HG03175 (cell line): ENCODE results near the gene CCDC9.
A peak's percentile ranks its signal among the peaks of the same experiment; 100 is the strongest.
"Not testable (repeated sequence)": the region's sequence is repeated elsewhere in the genome, so short reads cannot be mapped to it uniquely, and the experiment has no call there.

Experiments used
- ATAC-seq: cut with Tn5 transposase; IDR thresholded peaks from one replicate; pipeline ENCODE4 v1.9.1; 2021; ENCODE audit warnings: mild to moderate bottlenecking, moderate library complexity; ENCODE audit not compliant: unreplicated experiment

CCDC9 gene

DNA sequence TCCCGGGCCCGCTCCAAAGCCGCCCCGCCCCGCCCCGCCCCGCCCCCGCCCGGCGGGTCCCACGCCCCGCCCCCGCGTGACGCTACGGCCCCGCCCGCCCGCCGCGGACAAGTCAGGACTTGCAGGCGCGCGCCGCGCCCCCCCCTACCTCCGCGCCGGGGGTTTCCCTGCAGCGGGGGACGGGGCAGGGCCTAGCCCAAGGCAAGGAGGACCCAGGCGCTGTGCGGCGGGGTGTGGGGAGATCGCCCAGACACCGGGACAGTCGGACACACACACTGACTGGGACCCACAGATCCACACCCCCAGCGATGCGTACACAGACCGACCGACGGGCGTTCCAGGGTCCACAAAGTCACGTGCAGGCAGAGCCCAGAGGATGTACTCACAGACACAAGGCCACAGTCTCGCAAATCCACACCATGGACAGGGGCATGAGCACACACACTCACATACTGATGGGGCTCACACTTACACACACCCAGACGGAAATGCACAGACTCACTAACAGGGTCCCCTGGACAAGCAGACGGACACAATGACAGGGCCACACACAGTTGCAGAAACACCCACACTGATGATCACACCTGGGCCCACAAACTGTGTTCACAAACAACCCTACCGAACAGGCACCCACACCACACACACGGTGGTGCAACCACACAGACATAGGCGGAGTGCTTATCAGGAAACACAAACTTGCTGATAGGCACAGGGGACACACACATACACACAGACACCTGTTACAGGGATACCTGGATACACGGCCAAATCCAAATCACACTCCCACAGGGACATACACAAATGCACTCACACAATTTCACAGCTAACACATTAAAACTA lies 24.9 kb upstream of the CCDC9 start:
- peak; percentile 33 for ATAC-seq

DNA sequence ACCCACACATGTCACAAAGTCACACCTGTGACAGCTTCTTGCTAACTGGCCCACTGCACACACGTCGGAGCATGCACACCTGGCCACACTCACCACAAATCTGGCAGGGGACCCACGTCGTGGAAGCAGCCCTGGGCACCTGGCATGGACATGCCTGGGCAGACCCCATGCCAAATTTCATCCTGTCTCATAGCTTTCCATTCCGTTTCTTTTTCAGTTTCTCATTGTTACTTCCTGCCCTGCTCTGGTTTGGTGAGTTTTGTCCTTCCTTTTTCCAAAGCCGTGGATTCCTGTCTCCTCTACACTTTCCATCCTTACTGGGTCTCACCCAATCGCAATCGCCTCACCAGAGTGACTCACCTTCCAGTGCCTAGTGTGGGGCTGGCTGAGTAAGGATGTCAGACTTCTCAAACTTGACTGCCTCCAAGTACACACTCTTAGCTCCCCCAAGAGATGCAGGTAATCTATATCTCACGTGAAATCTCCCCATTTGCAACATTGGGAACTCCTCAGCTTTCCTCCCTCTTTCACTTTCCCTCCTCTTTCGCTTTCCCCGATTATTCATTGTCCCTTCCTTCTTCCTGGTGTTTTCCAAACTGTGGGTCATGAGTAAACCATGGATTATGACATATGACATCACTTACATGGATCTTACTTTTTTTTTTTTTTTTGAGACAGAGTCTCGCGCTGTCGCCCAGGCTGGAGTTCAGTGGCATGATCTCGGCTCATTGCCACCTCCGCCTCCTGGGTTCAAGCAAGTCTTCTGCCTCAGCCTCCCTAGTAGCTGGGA lies 23.7 kb upstream of the CCDC9 start:
- no peak for ATAC-seq

DNA sequence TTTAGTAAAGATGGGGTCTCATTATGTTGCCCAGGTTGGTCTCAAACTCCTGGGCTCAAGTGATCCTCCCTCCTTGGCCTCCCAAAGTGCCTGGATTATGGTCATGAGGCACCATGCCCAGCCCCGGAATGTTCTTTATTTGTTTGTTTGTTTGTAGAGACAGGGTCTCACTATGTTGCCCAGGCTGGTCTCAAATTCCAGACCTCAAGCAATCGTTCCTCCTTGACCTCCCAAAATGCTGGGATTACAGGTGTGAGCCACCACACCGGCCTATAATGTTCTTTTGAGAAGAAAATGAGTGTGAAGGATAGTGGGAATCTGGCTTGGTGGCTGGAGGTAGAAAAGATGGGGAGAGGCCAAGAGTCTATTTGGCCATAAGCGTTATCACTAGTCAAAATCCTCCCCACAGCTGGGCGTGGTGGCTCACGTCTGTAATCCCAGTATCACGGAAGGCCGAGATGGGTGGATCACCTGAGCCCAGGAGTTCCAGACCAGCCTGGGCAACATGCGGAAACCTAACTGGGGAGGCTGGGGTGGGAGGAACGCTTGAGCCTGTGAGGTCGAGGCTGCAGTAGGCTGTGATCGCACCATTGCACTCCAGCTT lies 20.2 kb upstream of the CCDC9 start:
- no peak for ATAC-seq

DNA sequence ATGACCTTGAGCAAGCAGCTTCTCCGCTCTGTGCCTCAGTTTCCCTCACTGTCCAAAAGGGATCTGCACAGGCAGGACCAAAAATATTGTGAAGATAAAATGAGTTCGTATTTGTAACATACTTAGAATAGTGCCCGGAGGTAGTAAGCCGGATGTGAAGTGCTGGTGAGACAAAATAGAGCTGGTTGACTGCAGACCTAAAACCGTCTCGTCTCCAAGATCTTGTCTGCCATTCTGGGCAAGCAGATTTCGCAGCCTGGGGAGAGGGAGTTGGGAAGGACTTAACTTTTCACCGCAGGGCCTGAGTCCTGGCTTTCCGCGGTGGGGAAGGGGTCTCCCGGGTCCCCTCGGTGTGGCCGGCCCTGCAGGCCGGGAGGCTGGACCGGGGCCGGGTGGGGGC lies 17.2 kb upstream of the CCDC9 start:
- no peak for ATAC-seq

DNA sequence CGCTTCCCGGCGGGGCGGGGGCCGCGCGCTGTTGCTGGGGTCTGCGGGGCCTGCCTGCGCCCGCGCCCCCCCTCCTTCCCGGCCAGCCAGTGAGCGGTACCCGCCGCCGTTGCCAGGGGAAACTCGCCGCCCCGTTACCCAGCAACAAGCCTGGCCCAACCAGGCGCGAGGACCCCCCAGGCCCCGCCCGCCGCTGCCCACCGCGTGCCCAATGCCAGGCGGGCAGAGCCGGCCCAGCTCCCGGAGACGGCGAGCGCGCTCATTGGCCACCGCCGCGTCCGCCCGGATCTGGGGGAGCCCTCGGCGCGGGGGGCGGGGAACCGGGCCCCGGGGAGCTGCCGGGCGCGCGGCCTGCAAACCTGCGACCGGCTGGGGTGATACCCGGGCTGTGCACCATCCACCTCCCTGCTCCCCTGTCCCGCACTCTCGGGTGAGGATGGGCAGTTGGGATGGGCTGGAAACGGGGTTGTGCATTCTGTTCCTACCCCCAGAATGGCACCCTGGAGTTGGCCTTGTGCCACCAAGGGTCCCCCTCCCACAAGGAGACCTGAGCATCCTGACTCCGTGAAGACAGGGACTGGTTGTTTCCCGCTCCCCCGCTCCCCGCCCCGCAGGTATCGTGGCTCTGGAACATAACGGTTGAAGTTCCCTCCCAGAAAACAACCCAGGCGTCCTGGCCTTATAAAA lies 16.6 kb upstream of the CCDC9 start:
- ATAC-seq = no peak

DNA sequence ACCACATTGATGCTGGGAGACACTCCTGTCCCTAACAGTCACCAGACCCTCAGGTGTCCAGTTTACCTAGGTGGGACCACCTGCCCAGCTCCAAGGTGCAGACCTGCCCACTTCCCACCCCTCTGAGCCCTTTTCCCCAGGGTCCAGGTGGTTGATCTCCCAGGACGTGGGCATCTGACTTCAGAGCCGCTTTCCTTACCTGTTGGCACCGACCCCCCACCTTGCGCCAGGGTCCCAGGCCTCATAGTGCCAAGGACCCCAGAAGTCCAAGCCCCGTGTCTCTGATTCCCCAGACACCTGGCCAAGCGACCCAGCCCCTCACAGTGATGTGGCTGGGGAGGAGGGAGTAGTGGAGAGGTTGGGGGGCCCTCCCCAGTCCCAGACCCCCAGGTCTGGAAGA lies 15.8 kb upstream of the CCDC9 start:
- ATAC-seq = no peak

DNA sequence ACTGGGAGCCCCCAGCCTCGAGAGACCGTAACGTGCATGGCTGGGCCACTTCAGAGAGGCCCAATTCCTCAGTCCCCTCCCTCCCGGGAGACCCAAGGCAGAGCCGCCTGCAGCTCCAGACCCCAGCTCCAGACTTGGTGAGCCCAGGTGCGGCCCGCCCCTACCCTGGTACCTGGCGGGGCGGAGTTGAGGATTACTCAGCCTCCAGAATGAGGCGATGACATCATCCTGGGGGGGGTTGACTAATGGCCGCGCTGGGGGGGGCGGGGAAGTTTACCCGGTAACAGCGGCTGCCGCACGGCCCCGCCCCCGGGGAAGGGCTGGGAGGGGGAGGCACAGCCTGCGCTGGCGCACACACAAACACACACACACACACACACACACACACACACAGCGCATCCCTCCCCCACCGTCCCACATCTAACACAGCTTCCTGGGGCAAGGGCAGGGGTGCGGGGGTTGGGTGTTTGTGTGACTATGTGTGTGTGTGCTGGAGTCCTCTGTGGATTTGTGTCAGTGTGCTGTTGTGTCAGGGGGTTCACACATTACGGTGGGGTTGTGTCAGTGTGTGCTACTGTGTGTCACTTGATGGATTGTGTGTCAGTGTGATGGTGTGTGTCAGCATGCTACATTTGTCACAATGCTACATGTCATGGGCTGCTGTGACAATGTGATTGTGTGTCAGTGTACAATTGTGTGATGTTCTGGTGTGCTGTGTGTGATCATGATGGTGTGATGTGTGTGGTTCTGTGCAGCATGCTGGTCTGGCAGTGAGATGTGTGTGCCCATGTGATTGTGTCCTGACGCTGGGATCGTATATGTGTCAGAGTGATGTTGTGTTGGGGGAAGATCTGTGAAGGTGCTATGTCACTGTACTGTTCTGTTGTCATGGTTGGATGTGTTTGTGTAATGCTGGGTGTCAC lies 15.1 kb upstream of the CCDC9 start:
- no peak for ATAC-seq

DNA sequence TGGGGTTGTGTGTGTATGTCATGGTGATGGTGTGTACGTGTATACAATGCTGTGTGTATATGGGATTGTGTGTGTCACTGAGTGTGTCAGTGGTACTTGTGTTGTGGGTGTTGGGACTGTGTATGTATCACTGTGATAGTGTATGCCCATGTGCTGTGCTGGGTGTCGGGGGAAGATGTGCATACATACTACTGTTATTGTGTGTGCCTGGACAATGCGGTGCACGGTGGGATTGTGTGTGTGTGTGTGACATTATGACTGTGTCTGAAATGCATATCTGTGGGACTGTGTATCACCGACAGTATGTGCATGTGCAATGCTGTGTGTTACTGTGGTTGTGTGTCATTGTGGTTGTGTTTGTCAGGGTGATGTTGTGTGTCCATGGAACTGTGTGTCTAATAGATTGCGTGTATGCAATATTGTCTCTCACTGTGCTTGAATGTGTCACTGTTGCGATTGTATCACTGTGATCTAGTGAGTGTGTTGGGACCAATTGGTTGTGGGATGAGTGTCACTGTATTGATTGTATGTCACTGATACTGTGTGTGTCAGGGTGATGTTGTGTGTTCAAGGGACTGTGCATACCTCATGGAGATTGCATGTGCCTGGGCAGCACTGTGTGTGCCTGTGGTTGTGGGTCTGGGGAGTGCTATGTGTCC lies 14.3 kb upstream of the CCDC9 start:
- no peak for ATAC-seq

DNA sequence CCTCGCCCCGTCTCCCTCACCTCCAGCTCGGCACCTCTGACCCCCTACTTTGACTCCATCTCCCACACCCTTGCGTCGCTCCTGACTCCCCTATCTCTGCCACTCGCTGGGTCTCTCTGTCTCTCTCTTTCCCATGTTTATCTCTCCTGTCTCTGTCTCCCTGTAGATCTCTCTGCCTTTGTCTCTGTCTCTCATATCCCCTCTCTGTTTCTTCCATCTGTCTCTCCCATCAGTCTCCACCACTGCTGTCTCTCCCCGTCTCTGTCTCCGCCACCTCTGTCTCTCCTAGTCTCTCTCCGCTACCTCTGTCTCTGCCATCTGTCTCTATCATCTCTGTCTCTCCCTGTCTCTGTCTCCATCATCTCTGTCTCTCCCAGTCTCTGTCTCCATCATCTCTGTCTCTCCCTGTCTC lies 13.0 kb upstream of the CCDC9 start:
- no peak for ATAC-seq

DNA sequence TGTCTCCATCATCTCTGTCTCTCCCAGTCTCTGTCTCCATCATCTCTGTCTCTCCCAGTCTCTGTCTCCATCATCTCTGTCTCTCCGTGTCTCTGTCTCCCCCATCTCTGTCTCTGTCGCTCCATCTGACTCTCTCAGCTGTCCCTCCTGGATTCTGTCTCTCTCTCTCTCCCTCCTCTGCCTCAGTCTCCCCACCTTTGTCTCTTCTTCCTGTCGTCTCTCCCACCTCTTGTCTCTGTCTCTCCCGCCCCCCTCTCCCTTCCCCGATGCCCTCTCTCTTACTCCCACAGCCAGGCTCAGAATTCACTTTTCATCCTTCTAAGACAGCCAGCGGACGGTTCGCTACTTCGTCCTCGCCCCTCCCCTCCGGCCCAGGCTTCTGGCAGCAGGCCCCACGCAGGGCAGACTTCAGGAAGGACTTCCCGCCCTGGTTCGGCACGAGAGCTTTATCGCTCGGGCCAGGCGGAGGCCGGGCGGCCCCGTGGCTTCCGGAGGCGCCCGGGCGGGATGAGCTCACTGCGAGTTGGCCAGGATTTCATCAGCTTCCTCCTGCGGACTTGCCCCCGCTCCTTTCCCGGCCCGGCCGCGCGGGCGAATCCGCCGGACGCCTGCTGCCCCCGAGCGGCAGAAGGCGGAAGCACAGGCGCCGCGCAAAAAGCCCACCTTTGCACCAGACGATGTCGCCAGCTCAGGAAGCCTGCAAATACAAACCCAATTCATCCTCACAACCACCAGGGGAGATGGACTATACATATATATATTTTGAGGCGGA lies 12.4 kb upstream of the CCDC9 start:
- peak; percentile 66 for ATAC-seq

DNA sequence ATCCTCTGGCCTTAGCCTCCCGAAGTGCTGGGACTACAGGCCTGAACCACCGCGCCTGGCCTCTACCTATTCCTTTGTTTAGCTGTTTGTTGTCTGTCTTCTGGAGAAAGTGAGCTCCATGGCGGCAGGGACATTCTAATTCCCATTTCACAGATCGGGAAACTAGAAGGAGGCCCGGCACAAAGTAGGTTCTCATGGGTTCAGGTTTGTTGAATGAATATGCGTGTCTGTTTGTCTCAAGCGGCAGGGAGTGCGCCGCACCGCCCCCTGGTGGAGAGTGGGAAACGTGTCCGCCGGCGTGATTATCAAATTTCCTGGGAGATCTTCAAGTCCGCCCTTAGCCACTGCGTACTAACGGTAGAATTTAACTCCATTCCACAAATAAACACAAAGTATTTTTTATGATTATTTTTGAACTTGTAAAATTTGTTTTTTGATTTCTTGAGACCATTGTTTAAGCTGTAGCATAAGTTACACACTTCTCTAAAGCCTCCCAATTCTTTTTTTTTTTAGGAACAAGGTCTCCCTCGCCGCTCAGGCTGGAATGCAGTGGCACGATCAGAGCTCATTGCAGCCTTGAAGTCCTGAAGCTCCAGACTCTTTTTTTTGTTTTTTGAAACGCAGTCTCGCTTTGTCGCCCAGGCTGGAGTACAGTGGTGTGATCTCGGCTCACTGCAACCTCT lies 8.9 kb upstream of the CCDC9 start:
- no peak for ATAC-seq

DNA sequence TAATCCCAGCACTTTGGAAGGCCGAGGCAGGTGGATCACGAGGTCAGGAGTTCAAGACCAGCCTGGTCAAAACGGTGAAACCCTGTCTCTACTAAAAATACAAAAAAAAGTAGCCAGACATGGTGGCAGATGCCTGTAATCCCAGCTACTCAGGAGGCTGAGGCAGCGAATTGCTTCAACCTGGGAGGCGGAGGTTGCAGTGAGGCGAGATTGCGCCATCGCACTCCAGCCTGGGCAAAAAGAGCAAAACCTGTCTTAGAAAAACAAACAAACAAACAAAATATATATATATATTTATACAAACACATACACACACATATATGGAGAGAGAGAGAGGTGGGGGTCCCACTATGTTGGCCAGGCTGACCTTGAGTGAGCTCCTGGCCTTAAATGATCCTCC lies 3.3 kb upstream of the CCDC9 start:
- not testable (repeated sequence) for ATAC-seq

DNA sequence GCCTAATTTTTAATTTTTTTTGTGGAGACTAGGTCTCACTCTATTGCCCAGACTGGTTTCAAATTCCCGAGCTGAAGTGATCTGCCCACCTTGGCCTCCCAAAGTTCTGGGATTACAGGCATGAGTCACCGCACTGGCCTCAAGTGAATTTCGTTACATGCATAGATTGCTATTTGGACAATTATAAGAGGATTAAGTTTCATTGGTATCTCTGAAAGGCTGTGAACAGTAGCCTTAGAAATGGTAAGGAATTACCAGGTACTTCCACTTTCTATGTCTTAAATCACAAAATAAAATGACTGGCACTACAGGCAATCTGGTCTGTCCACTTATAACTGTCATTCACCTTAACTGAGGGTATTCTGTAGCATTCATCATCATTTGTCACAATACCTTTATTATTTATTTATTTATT lies 2.9 kb upstream of the CCDC9 start:
- no peak for ATAC-seq

DNA sequence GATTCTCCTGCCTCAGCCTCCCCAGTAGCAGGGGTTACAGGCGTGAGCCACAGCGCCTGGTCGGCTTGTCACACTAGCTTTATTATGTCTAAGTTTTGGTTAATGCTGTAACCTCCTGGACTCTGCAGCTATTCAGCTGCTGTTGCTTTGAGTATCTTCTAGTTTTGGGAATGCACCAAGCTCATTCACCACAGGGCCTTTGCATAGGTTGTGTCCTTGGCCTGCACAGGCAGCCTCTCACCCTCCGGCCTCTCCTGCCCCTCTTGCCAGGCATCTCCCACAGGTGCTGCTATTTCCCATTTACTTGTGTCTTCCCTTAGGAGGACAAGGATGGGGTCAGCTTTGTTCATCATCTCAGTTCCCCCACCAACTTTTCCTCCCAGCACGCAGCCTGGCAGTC lies 2.4 kb upstream of the CCDC9 start:
- ATAC-seq = no peak

DNA sequence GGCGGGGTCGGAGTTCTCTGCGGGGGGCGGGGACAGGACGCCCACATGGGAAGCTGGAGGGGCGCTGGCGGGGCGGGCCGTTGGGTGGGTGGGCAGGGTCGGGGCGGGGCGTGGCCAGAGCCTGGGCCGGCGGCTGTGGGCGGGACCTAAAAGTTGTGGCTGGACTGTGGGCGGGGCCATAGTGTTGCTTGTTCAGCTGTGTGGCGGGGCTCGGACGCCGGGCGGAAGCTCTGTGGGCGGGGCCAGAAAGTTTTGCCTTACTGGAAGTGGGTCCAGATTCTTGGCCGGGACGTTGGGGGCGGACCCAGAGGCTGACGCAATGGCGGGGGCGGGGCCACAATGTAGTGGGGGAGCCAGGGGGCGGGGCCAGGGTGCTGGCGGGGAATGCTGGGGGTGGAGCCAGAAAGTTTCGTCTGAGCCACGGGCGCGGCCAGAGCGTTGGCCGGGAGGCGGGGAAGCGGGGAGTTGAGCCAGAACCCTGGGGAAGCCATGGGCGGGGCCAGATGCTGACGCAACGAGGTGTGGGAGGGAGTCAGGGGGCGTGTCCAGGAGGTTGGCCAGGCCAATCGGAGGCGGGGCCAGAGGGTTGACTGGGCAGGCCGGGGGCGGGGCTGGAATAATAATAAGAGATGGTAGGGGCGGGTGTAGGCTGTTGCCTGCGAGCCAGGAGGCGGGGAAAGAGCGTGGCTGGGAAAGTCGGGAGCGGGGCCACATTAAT lies 527 bp downstream of the CCDC9 start:
- peak; percentile 73 for ATAC-seq

DNA sequence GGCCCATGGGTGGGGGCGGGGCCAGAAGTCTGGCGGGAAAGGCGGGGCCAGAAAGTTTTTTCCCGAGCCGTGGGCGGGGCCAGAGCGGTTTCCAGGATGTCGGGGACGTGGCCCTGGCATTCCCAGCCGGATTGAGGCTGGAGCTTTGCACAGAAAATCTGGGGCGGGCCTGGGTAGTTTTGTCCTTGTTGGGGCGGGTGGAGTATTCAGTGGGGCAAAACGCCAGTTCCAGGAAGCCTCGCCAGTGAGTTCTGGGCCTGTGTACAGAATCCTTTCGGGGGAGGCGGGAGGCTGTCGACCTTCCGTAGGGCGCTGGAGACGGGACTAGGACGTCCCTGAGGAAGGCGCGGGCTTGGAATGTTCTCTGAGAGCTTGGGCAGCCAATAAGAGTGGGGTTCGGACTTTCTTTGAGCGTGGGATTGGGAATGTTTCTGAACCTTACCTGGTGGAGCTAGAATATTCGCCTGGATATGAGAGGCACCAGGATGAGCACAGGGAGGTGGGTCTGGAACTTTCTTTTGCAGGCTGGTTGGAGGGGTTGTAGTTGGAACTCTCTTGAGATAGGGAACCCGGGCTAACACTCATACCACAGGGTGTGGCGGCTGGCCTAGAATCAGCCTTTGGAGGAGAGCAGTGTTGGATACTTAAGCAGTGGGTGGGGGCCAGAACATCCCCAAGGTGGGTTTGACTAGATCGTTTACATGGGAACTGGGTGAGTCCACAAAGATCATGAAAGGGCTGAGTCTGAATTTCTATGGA lies 1.3 kb downstream of the CCDC9 start:
- ATAC-seq = no peak

DNA sequence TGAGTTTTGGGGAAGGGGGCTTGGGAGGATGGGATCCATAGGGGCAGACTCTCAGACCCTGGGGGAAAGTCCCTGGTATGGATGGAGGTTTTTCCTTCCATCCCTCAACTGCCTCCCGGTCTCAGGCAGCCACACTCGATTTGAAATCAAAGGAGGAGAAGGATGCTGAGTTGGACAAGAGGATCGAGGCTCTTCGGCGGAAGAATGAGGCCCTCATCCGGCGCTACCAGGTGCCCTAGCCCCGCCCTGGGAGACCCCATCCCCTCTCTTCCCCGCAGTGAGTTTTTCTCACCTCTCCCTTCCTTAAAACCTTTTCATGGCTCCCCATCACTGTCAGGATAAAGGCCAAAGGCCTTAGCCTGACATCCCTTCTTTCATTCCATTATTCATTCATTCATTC lies 2.1 kb downstream of the CCDC9 start:
- no peak for ATAC-seq
